ENCODE measurements around the gene ACAT2.
A peak's percentile ranks its signal among the peaks of the same experiment; 100 is the strongest.
"Not testable (repeated sequence)": the region's sequence is repeated elsewhere in the genome, so short reads cannot be mapped to it uniquely, and the experiment has no call there.

ACAT2 gene

GRCh38 chr6:159821122-159821521 is 59.3 kb downstream of the ACAT2 start:
- no peak overlapping the region for H3K4me3 ChIP-seq (ENCODE audit: low read length)
- H3K27ac ChIP-seq (ENCODE audit: low read depth, low read length), result no peak overlapping the region
- H3K4me1 ChIP-seq (ENCODE audit: control insufficient read depth, low read length), result peaks cover 23% of the 10 kb centered on the region
- H4K20me1 ChIP-seq (ENCODE audit: control insufficient read depth, insufficient read depth, low read depth, low read length), result no peaks in the 10 kb centered on the region
- no peaks in the 10 kb centered on the region for H3K79me2 ChIP-seq (ENCODE audit: control insufficient read depth, low read length)
- H3K9me2 ChIP-seq (replicated peaks; ENCODE audit: control insufficient read depth, low read length), result no peaks in the 10 kb centered on the region
- H3K9me3 ChIP-seq (ENCODE audit: control insufficient read depth, insufficient read depth, low read length), result no peaks in the 10 kb centered on the region
- peak overlapping the region; percentile 75; the same call in 1 of the 2 replicates for H3K4me2 ChIP-seq (ENCODE audit: low read length)
- H3K36me3 ChIP-seq (ENCODE audit: control insufficient read depth, low read length), result no peaks in the 10 kb centered on the region
- no peaks in the 10 kb centered on the region for H3F3A ChIP-seq (ENCODE audit: control insufficient read depth, insufficient read depth)
- TF ChIP-seq CTCF (IDR thresholded peaks at IDR 0.05; ENCODE audit: low read depth, low read length, poor library complexity, severe bottlenecking) (no peak), EZH2phosphoT487 (IDR thresholded peaks at IDR 0.05; ENCODE audit: borderline replicate concordance, low read length) (no peak)
- no peaks in the 10 kb centered on the region for H3K27me3 ChIP-seq (ENCODE audit: control insufficient read depth, low read length)

GRCh38 chr6:159821726-159822125 is 59.9 kb downstream of the ACAT2 start:
- no peaks in the 10 kb centered on the region for H3K36me3 ChIP-seq (ENCODE audit: control insufficient read depth, low read length)
- no peaks in the 10 kb centered on the region for H4K20me1 ChIP-seq (ENCODE audit: control insufficient read depth, insufficient read depth, low read depth, low read length)
- H3K9me3 ChIP-seq (ENCODE audit: control insufficient read depth, insufficient read depth, low read length), result no peaks in the 10 kb centered on the region
- no peak overlapping the region for H3K4me2 ChIP-seq (ENCODE audit: low read length)
- H3K4me3 ChIP-seq (ENCODE audit: low read length), result no peak overlapping the region
- peaks cover 23% of the 10 kb centered on the region for H3K4me1 ChIP-seq (ENCODE audit: control insufficient read depth, low read length)
- no peaks in the 10 kb centered on the region for H3K9me2 ChIP-seq (replicated peaks; ENCODE audit: control insufficient read depth, low read length)
- no peaks in the 10 kb centered on the region for H3F3A ChIP-seq (ENCODE audit: control insufficient read depth, insufficient read depth)
- H3K79me2 ChIP-seq (ENCODE audit: control insufficient read depth, low read length), result no peaks in the 10 kb centered on the region
- no peak for TF ChIP-seq EZH2phosphoT487 (IDR thresholded peaks at IDR 0.05; ENCODE audit: borderline replicate concordance, low read length)
- TF ChIP-seq CTCF (IDR thresholded peaks at IDR 0.05; ENCODE audit: low read depth, low read length, poor library complexity, severe bottlenecking), result no peak
- no peak overlapping the region for H3K27ac ChIP-seq (ENCODE audit: low read depth, low read length)
- H3K27me3 ChIP-seq (ENCODE audit: control insufficient read depth, low read length), result no peaks in the 10 kb centered on the region

GRCh38 chr6:159823953-159824352 is 62.1 kb downstream of the ACAT2 start:
- Histone ChIP-seq H3K27ac (ENCODE audit: low read depth, low read length) (no peak overlapping the region), H3K79me2 (ENCODE audit: control insufficient read depth, low read length) (no peaks in the 10 kb centered on the region), H3K9me3 (ENCODE audit: control insufficient read depth, insufficient read depth, low read length) (no peaks in the 10 kb centered on the region), H3K27me3 (ENCODE audit: control insufficient read depth, low read length) (no peaks in the 10 kb centered on the region), H4K20me1 (ENCODE audit: control insufficient read depth, insufficient read depth, low read depth, low read length) (no peaks in the 10 kb centered on the region), H3K4me2 (ENCODE audit: low read length) (no peak overlapping the region), H3K4me1 (ENCODE audit: control insufficient read depth, low read length) (peaks cover 33% of the 10 kb centered on the region), H3F3A (ENCODE audit: control insufficient read depth, insufficient read depth) (no peaks in the 10 kb centered on the region), H3K4me3 (ENCODE audit: low read length) (no peak overlapping the region), H3K36me3 (ENCODE audit: control insufficient read depth, low read length) (no peaks in the 10 kb centered on the region), H3K9me2 (replicated peaks; ENCODE audit: control insufficient read depth, low read length) (no peaks in the 10 kb centered on the region)
- TF ChIP-seq CTCF (IDR thresholded peaks at IDR 0.05; ENCODE audit: low read depth, low read length, poor library complexity, severe bottlenecking) (no peak), EZH2phosphoT487 (IDR thresholded peaks at IDR 0.05; ENCODE audit: borderline replicate concordance, low read length) (no peak)

GRCh38 chr6:159824690-159825089 is 62.8 kb downstream of the ACAT2 start:
- not testable (repeated sequence) for H3K36me3 ChIP-seq (ENCODE audit: control insufficient read depth, low read length); H3K9me3 ChIP-seq (ENCODE audit: control insufficient read depth, insufficient read depth, low read length); H3K9me2 ChIP-seq (replicated peaks; ENCODE audit: control insufficient read depth, low read length); H3K4me2 ChIP-seq (ENCODE audit: low read length); H3K27me3 ChIP-seq (ENCODE audit: control insufficient read depth, low read length); H3K4me3 ChIP-seq (ENCODE audit: low read length); H3K79me2 ChIP-seq (ENCODE audit: control insufficient read depth, low read length); H4K20me1 ChIP-seq (ENCODE audit: control insufficient read depth, insufficient read depth, low read depth, low read length); H3K27ac ChIP-seq (ENCODE audit: low read depth, low read length); H3F3A ChIP-seq (ENCODE audit: control insufficient read depth, insufficient read depth)
- peaks cover 34% of the 10 kb centered on the region for H3K4me1 ChIP-seq (ENCODE audit: control insufficient read depth, low read length)

All from DOHH2 (cell line).